Chondrocyte (in vitro differentiated cells): ENCODE results near the gene PCSK4. TPM values are rescaled to one million over a fixed set of nuclear protein-coding genes. Genes with fewer than 3 reads are reported as not detected.

ENCODE experiments used
- DNase-seq: peaks from one replicate; pipeline ENCODE4 v3.0.0; 2021; ENCODE audit warnings: mixed read lengths, low spot score
- H3K27ac Mint-ChIP-seq: one replicate; pipeline ENCODE4 v1.8.0; 2021; ENCODE audit warnings: mild to moderate bottlenecking, moderate library complexity, mixed read lengths; ENCODE audit not compliant: unreplicated experiment
- H3K27me3 Mint-ChIP-seq: 2 replicates; pipeline ENCODE4 v1.8.0; 2021; ENCODE audit warnings: low read depth, mixed read lengths
- H3K36me3 Mint-ChIP-seq: 2 replicates; pipeline ENCODE4 v1.8.0; 2021; ENCODE audit warnings: low read depth, mixed read lengths
- H3K4me1 Mint-ChIP-seq: 2 replicates; pipeline ENCODE4 v1.8.0; 2021; ENCODE audit warnings: low read depth, mild to moderate bottlenecking, mixed read lengths
- H3K4me3 Mint-ChIP-seq: one replicate; pipeline ENCODE4 v1.8.0; 2021; ENCODE audit warnings: mild to moderate bottlenecking, moderate library complexity, mixed read lengths; ENCODE audit not compliant: unreplicated experiment
- H3K9me3 Mint-ChIP-seq: 2 replicates; pipeline ENCODE4 v1.8.0; 2021; ENCODE audit warnings: low read depth, mixed read lengths
- total RNA-seq: library from RNA; stranded (reverse); gene quantifications from 3 replicates; pipeline ENCODE4 v1.2.1, GENCODE V29; 2021
- TF ChIP-seq, protein P1 (sequence below): fragments of 200-600 bp; sonication (generic); IDR thresholded peaks from 2 replicates; pipeline ENCODE4 v1.5.0; 2021; ENCODE audit warnings: antibody characterized with exemption, mild to moderate bottlenecking, moderate library complexity

PCSK4 gene
- total RNA-seq, 1 donor from 2014 or later, result 3.9 TPM

DNA sequence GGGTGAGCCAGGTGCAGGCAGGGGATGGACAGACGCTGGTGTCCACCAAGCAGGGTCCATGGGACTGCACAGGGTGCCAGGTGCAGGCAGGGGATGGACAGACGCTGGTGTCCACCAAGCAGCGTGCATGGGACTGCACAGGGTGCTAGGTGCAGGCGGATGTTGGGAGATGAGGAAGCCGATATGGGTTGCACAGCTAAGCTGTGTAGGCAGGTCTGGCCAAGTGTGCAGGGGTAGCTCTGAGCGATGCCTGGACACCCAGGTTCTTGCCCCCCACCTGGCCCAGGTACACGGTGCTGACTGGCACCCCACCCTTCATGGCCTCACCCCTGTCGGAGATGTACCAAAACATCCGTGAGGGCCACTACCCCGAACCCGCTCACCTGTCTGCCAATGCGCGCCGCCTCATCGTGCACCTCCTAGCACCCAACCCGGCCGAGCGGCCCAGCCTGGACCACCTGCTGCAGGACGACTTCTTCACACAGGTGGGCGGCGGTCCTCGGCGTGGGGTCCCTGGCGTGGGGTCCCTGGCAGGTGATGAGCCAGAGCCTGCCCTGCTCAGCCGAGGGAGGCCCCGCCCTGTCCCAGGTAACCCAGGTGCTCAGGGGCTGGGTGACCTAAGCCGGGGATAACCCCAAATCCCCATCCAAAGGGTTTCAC is 37.6 kb upstream of the PCSK4 start:
- TF ChIP-seq, protein P1, sequence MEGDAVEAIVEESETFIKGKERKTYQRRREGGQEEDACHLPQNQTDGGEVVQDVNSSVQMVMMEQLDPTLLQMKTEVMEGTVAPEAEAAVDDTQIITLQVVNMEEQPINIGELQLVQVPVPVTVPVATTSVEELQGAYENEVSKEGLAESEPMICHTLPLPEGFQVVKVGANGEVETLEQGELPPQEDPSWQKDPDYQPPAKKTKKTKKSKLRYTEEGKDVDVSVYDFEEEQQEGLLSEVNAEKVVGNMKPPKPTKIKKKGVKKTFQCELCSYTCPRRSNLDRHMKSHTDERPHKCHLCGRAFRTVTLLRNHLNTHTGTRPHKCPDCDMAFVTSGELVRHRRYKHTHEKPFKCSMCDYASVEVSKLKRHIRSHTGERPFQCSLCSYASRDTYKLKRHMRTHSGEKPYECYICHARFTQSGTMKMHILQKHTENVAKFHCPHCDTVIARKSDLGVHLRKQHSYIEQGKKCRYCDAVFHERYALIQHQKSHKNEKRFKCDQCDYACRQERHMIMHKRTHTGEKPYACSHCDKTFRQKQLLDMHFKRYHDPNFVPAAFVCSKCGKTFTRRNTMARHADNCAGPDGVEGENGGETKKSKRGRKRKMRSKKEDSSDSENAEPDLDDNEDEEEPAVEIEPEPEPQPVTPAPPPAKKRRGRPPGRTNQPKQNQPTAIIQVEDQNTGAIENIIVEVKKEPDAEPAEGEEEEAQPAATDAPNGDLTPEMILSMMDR, result no peak

DNA sequence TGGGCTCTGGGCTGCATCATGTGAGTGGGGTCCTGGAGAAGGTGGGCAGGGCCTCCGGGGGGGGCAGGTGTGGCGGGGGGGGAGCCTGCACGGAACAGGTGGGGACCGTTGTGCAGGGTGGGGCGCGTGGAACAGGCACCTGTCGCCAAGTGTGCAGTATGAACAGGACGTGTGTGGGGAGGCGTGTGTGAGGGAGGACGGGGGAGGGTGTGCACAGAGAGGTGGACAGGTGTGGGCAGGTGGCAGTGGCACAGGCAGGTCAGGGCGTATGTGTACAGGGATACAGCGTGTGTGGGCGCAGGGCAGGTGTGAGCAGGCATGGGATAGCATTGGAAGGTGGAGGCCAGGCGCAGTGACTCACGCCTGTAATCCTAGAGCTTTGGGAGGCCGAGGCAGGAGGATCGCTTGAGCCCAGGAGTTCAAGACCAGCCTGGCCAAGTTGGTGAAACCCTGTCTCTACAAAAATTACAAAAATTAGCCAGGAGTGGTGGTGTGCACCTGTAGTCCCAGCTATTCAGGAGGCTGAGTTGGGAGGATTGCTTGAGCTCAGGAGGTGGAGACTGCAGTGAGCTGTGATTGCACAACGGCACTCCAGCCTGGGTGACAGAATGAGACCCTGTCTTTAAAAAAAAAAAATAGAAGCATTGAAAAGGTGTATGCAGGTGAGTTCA is 37.0 kb upstream of the PCSK4 start:
- DNase-seq, result no peak
- peaks cover 28% of the 10 kb centered on the region for H3K27me3 Mint-ChIP-seq

More for the DNA sequence above, 37.6 kb upstream of the PCSK4 start:
- Mint-ChIP-seq H3K4me1 (peaks cover 5% of the 10 kb centered on the region), H3K27ac (no peak overlapping the region), H3K36me3 (no peaks in the 10 kb centered on the region), H3K27me3 (peaks cover 28% of the 10 kb centered on the region), H3K9me3 (no peaks in the 10 kb centered on the region), H3K4me3 (no peak overlapping the region)
- no peak for DNase-seq

DNA sequence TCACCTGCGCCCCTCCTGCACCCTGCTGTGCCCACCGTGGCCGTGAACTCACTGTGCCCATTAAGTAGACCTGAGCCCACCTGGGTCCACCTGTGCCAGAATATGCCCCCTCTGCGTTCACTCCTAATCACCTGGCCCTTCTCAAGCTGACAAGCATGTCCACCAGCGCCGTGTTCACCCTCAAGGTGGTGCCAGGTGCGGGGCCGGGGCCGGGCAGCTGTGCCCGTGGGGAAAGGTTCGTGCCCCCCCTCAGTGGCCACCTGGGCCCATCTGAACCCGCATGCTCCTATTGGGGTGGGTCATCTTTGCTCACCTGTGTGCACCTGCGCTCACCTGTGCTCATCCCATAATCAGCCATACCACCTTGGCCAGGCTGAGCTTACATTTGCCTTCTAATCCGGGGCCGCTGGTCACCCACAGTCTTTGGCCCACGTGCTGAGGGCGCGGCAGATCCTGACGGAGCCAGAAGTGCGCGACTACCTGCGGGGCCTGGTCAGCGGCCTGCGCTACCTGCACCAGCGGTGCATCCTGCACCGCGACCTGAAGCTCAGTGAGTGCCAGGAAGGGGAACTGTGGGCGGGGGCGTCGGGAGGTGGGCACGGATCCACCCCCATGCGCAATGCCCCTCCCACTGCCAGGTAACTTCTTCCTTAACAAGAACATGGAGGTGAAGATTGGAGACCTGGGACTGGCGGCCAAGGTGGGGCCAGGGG is 36.1 kb upstream of the PCSK4 start:
- no peak overlapping the region for H3K4me3 Mint-ChIP-seq
- H3K27ac Mint-ChIP-seq, result no peak overlapping the region
- no peak for DNase-seq

More for the DNA sequence above, 37.0 kb upstream of the PCSK4 start:
- no peak overlapping the region for H3K4me3 Mint-ChIP-seq
- no peaks in the 10 kb centered on the region for H3K9me3 Mint-ChIP-seq
- no peaks in the 10 kb centered on the region for H3K36me3 Mint-ChIP-seq
- H3K4me1 Mint-ChIP-seq, result peaks cover 5% of the 10 kb centered on the region
- no peak overlapping the region for H3K27ac Mint-ChIP-seq
- TF ChIP-seq, protein P1, result no peak

DNA sequence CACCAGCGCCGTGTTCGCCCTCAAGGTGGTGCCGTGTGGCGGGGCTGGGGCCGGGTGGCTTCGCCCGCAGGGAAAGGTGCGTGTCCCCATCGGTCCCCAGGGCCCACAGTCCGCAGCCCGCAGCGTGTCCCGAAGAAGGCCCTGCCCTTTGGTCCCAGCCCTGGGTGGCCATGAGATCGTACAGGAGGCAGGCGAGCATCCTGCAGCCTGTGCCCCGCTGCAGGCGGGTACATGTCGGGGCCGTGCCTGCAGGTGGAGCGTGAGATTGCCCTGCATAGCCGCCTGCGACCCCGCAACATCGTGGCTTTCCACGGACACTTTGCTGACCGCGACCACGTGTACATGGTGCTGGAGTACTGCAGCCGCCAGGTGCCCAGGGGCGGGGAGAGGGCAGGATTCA is 35.2 kb upstream of the PCSK4 start:
- no peak overlapping the region for H3K27ac Mint-ChIP-seq
- DNase-seq, result no peak
- TF ChIP-seq, protein P1, result no peak
- peaks cover 5% of the 10 kb centered on the region for H3K4me1 Mint-ChIP-seq
- H3K36me3 Mint-ChIP-seq, result no peaks in the 10 kb centered on the region
- H3K4me3 Mint-ChIP-seq, result no peak overlapping the region
- H3K27me3 Mint-ChIP-seq, result peaks cover 28% of the 10 kb centered on the region
- no peaks in the 10 kb centered on the region for H3K9me3 Mint-ChIP-seq

More for the DNA sequence above, 36.1 kb upstream of the PCSK4 start:
- peaks cover 28% of the 10 kb centered on the region for H3K27me3 Mint-ChIP-seq
- no peaks in the 10 kb centered on the region for H3K36me3 Mint-ChIP-seq
- TF ChIP-seq, protein P1, result no peak
- H3K9me3 Mint-ChIP-seq, result no peaks in the 10 kb centered on the region
- H3K4me1 Mint-ChIP-seq, result peaks cover 5% of the 10 kb centered on the region

DNA sequence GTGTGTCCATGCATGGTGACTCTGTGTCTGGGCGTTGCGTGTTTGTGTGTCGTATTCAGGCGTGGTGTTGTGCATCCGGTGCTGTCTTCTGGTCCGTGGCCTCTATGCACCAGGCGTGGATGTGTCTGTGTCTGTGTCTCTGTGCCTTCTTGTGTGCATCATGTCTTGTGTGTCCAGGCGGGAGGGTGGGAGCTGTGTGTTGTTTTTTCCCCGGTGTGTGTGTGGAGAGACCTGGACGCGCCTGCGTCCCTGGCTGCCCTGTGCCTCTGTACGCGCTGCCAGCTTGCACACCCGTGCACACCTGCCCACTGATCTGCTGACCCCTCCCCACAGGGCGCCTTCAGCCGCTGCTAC is 34.8 kb upstream of the PCSK4 start:
- H3K4me3 Mint-ChIP-seq, result no peak overlapping the region
- DNase-seq, result no peak
- H3K9me3 Mint-ChIP-seq, result no peaks in the 10 kb centered on the region
- H3K27me3 Mint-ChIP-seq, result peaks cover 25% of the 10 kb centered on the region
- H3K27ac Mint-ChIP-seq, result no peak overlapping the region
- peaks cover 5% of the 10 kb centered on the region for H3K4me1 Mint-ChIP-seq
- H3K36me3 Mint-ChIP-seq, result no peaks in the 10 kb centered on the region
- TF ChIP-seq, protein P1, result no peak
